HEK293 (cell line): ENCODE data around the gene RNU5B-1.

Experiments
- CTCF ChIP-seq: fragments of 450-650 bp; formaldehyde crosslinking; IDR thresholded peaks from 2 replicates; pipeline ENCODE4 v1.5.1; 2016; ENCODE audit warnings: missing biosample characterization, missing genetic modification characterization
- PATZ1 ChIP-seq: fragments of 450-650 bp; formaldehyde crosslinking; IDR thresholded peaks from 2 replicates; pipeline ENCODE4 v1.5.1; 2016; ENCODE audit warnings: missing biosample characterization, missing genetic modification characterization
- ZBTB49 ChIP-seq: fragments of 450-650 bp; formaldehyde crosslinking; IDR thresholded peaks from 2 replicates; pipeline ENCODE4 v1.5.1; 2016; ENCODE audit warnings: missing biosample characterization, missing genetic modification characterization, low read depth
- ZSCAN4 ChIP-seq: fragments of 450-650 bp; formaldehyde crosslinking; IDR thresholded peaks from 2 replicates; pipeline ENCODE4 v1.5.1; 2017; ENCODE audit warnings: missing biosample characterization, missing genetic modification characterization

GRCh38 chr15:65255486-65256140, 48.9 kb upstream of the RNU5B-1 start:
- no peak for TF ChIP-seq CTCF (tag by site-specific recombination)
- no peak for TF ChIP-seq ZBTB49 (tag by site-specific recombination)
- no peak for TF ChIP-seq ZSCAN4 (tag by site-specific recombination)
- TF ChIP-seq PATZ1 (tag by site-specific recombination) = no peak
